SK-N-MC (cell line): ENCODE measurements around the gene SOSTDC1.

ENCODE experiments used
- EZH2 ChIP-seq: fragments of 200-600 bp; sonication (generic); IDR thresholded peaks from one replicate; pipeline ENCODE4 v1.6.1; 2017; ENCODE audit warnings: antibody characterized with exemption
- FOXP2 ChIP-seq: optimal IDR thresholded peaks from 2 replicates; pipeline ENCODE3; 2011; ENCODE audit warnings: mild to moderate bottlenecking, moderate library complexity; ENCODE audit not compliant: insufficient read depth; ENCODE audit errors: extremely low read length, control extremely low read depth
- POLR2AphosphoS5 ChIP-seq: IDR thresholded peaks from 2 replicates; pipeline ENCODE4 v1.6.1; 2012; ENCODE audit warnings: mild to moderate bottlenecking, low read depth, low read length, borderline replicate concordance

DNA sequence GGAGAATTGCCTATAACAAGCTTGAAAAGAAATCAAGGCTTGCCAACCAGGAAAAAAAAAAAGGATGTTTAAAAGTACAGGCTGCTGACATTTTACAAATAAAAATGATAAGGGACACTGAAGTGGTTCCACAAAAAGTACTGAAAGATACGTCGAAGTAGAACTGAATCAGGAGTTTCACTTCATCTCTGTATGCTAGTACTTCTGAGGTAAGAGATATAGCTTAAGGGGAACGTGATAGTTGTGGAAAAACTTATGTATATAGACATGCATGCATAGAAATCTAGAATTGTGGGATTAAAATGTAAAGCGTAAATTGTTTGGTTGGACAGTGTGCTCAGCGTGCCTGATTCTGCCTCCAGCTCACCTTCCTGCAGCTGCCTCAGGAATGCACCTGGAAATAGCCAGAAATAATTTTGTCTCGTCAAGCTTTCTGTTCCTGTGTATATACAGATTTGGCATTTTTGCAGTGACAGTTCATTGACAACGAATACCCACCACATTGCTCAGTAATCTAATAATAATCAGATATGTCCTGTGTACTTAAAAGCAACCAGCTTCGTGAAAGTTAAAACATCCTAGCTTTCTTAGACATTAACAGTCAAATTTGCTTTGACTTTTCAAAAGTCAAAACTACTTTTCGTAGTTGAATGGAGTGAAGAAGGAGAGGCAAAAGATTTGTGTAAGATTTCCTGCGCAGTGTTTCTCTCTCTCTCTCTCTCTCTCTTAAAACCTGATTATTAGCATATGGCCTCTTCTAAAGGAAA lies 1.4 kb downstream of the SOSTDC1 start:
- no peak for TF ChIP-seq EZH2
- no peak for TF ChIP-seq POLR2AphosphoS5
- no peak for TF ChIP-seq FOXP2
